ENCODE measurements around the gene PHOSPHO2.
"Not testable (repeated sequence)": the region's sequence is repeated elsewhere in the genome, so short reads cannot be mapped to it uniquely, and the experiment has no call there.

DNA sequence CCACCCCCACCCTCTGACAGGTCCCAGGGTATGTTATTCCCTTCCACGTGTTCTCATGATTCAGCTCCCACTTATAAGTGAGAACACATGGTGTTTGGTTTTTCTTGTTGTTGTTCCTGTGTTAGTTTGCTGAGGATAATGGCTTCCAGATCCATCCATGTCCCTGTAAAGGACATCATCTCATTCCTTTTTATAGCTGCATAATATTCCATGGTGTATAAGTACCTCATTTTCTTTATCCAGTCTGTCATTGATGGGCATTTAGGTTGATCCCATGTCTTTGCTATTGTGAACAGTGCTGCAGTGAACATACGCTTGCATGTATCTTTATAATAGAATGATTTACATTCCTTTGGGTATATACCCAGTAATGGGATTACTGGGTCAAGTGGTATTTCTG lies 4.9 kb downstream of the PHOSPHO2 start:
- TF ChIP-seq, protein P1, sequence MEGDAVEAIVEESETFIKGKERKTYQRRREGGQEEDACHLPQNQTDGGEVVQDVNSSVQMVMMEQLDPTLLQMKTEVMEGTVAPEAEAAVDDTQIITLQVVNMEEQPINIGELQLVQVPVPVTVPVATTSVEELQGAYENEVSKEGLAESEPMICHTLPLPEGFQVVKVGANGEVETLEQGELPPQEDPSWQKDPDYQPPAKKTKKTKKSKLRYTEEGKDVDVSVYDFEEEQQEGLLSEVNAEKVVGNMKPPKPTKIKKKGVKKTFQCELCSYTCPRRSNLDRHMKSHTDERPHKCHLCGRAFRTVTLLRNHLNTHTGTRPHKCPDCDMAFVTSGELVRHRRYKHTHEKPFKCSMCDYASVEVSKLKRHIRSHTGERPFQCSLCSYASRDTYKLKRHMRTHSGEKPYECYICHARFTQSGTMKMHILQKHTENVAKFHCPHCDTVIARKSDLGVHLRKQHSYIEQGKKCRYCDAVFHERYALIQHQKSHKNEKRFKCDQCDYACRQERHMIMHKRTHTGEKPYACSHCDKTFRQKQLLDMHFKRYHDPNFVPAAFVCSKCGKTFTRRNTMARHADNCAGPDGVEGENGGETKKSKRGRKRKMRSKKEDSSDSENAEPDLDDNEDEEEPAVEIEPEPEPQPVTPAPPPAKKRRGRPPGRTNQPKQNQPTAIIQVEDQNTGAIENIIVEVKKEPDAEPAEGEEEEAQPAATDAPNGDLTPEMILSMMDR (IDR thresholded peaks at IDR 0.05; ENCODE audit: extremely low read depth in 1 of 2, insufficient read depth in 1 of 2, low read depth in 1 of 2, low read length in 2 of 2), result not testable (repeated sequence)
- not testable (repeated sequence) for TF ChIP-seq POLR2A (IDR thresholded peaks at IDR 0.05; ENCODE audit: low read depth, low read length); MAX (IDR thresholded peaks at IDR 0.05; ENCODE audit: insufficient read depth, insufficient read length); EZH2 (IDR thresholded peaks at IDR 0.05; ENCODE audit: borderline replicate concordance, low read depth, low read length, severe bottlenecking); FOS (IDR thresholded peaks at IDR 0.05; ENCODE audit: borderline replicate concordance, insufficient read depth, low read length); GATA2 (IDR thresholded peaks at IDR 0.05; ENCODE audit: insufficient read depth, insufficient read length, low read depth, low read length); POLR2AphosphoS5 (IDR thresholded peaks at IDR 0.05; ENCODE audit: insufficient read depth, low read depth, low read length); MYC (IDR thresholded peaks at IDR 0.05; ENCODE audit: low read depth, low read length); JUN (IDR thresholded peaks at IDR 0.05; ENCODE audit: borderline replicate concordance, insufficient read depth, insufficient read length, low read depth)
